HEK293 (cell line): Measurements from ENCODE around the gene TRAPPC2L.

Experiments used
- SP3 ChIP-seq: fragments of 450-650 bp; formaldehyde crosslinking; IDR thresholded peaks from 2 replicates; pipeline ENCODE4 v1.5.1; 2016; ENCODE audit warnings: missing biosample characterization, missing genetic modification characterization
- YY1 ChIP-seq: fragments of 450-650 bp; formaldehyde crosslinking; IDR thresholded peaks from 2 replicates; pipeline ENCODE4 v1.5.1; 2018; ENCODE audit warnings: missing biosample characterization, missing genetic modification characterization
- ZNF585B ChIP-seq: fragments of 450-650 bp; formaldehyde crosslinking; IDR thresholded peaks from 2 replicates; pipeline ENCODE4 v1.5.1; 2016; ENCODE audit warnings: missing biosample characterization, missing genetic modification characterization
- ZNF785 ChIP-seq: fragments of 450-650 bp; formaldehyde crosslinking; IDR thresholded peaks from 2 replicates; pipeline ENCODE4 v1.5.1; 2016; ENCODE audit warnings: missing biosample characterization, missing genetic modification characterization
- ZNF830 ChIP-seq: fragments of 450-650 bp; IDR thresholded peaks from 2 replicates; pipeline ENCODE4 v1.5.0; 2018; ENCODE audit warnings: missing biosample characterization, missing genetic modification characterization, low read depth, mild to moderate bottlenecking, moderate library complexity
- TF ChIP-seq, protein P1 (sequence below): fragments of 450-650 bp; formaldehyde crosslinking; IDR thresholded peaks from 2 replicates; pipeline ENCODE4 v1.5.1; 2016; ENCODE audit warnings: missing biosample characterization, missing genetic modification characterization
- TF ChIP-seq, protein P2 (sequence below): fragments of 450-650 bp; formaldehyde crosslinking; IDR thresholded peaks from 2 replicates; pipeline ENCODE4 v1.5.1; 2016; ENCODE audit warnings: missing biosample characterization, missing genetic modification characterization

DNA sequence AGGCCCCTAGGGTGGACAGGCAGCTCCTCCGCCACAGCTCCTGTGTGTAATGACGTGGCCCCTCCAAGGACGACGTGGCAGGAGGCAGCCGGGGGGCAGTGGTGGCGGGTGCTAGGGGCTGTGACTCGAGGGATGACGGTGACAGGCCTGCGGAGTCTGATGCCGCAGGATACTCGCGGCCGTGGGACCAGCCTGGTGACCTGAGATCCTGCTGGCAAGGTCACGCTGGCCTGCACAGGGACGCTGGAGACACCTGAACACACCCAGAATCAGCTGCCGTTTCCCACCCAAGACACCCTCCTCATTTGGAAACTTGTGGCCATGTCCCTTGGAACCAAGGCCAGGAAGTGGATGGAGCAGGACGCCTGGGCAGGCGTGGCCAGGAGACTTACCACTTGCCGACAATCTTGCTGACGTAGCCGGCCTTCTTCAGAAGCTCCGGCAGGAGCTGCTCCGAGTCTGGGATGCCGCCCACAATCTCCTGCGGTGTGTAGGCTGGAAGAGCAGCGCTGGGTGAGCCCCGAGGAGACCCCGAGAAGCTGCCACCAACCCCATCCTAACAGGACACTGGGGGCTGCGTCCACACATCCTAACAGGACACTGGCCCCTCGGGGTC, 16.2 kb upstream of the TRAPPC2L start:
- TF ChIP-seq ZNF585B: no peak
- TF ChIP-seq ZNF830: no peak
- TF ChIP-seq, protein P1, sequence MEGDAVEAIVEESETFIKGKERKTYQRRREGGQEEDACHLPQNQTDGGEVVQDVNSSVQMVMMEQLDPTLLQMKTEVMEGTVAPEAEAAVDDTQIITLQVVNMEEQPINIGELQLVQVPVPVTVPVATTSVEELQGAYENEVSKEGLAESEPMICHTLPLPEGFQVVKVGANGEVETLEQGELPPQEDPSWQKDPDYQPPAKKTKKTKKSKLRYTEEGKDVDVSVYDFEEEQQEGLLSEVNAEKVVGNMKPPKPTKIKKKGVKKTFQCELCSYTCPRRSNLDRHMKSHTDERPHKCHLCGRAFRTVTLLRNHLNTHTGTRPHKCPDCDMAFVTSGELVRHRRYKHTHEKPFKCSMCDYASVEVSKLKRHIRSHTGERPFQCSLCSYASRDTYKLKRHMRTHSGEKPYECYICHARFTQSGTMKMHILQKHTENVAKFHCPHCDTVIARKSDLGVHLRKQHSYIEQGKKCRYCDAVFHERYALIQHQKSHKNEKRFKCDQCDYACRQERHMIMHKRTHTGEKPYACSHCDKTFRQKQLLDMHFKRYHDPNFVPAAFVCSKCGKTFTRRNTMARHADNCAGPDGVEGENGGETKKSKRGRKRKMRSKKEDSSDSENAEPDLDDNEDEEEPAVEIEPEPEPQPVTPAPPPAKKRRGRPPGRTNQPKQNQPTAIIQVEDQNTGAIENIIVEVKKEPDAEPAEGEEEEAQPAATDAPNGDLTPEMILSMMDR (tag by site-specific recombination): no peak
- TF ChIP-seq YY1 (tag by site-specific recombination): no peak
- TF ChIP-seq, protein P2, sequence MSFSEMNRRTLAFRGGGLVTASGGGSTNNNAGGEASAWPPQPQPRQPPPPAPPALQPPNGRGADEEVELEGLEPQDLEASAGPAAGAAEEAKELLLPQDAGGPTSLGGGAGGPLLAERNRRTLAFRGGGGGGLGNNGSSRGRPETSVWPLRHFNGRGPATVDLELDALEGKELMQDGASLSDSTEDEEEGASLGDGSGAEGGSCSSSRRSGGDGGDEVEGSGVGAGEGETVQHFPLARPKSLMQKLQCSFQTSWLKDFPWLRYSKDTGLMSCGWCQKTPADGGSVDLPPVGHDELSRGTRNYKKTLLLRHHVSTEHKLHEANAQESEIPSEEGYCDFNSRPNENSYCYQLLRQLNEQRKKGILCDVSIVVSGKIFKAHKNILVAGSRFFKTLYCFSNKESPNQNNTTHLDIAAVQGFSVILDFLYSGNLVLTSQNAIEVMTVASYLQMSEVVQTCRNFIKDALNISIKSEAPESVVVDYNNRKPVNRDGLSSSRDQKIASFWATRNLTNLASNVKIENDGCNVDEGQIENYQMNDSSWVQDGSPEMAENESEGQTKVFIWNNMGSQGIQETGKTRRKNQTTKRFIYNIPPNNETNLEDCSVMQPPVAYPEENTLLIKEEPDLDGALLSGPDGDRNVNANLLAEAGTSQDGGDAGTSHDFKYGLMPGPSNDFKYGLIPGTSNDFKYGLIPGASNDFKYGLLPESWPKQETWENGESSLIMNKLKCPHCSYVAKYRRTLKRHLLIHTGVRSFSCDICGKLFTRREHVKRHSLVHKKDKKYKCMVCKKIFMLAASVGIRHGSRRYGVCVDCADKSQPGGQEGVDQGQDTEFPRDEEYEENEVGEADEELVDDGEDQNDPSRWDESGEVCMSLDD: no peak
- no peak for TF ChIP-seq ZNF785 (tag by site-specific recombination)
- TF ChIP-seq SP3 (tag by site-specific recombination): no peak
